Right renal cortex interstitium (tissue), 3 donors: ENCODE data around the gene OR5B2. TPM values are rescaled to one million over a fixed set of nuclear protein-coding genes. Genes with fewer than 3 reads are reported as not detected.
"Not testable (repeated sequence)": the region's sequence is repeated elsewhere in the genome, so short reads cannot be mapped to it uniquely, and the experiment has no call there.

Experiments used
- DNase-seq, 3 donors: peaks; one replicate each; pipeline ENCODE4 v3.0.0-alpha.2; 2013; ENCODE audit warnings: low read depth in 3 of 3, low spot score in 2 of 3
- polyA plus RNA-seq, 3 donors: library from polyadenylated mRNA; unstranded; fragments of 120-200 nt; gene quantifications; one replicate each; pipeline ENCODE4 v1.2.1, GENCODE V29; 2013; ENCODE audit not compliant: insufficient read length in 3 of 3

OR5B2 gene
- not detected for polyA plus RNA-seq

- DNase-seq, result no peak
Measured at GRCh38 chr11:58428021-58428420, at the start of gene OR5B2. Gene OR5B2 (minus strand): TSS chr11:58428121. CDS start chr11:58423261, 4,860 bp downstream.

DNA sequence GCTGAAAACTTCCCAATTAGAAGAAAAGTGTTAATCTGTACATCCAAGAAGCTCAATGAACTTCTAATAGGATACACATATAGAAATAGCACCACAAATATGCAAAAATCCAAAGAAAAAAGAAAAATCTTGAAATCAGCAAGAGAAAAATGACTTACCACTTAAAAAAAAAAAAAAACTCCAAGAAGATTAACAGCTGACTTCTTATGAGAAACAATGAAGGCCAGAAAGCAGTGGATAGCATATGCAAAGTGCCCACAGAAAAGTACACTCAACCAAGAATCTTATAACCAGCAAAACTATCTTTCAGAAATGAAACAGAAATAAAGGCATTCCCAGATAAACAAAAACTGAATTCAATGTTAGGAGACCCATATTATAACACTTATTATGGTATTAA, 44.0 kb upstream of the OR5B2 start:
- DNase-seq, result no peak

GRCh38 chr11:58466293-58466692, 38.4 kb upstream of the OR5B2 start:
- DNase-seq, result no peak

GRCh38 chr11:58465690-58466089, 37.8 kb upstream of the OR5B2 start:
- no peak for DNase-seq

- no peak for DNase-seq
Measured at GRCh38 chr11:58451585-58451984, 23.7 kb upstream of the OR5B2 start.

- DNase-seq, result no peak
Measured at GRCh38 chr11:58446294-58446693, 18.4 kb upstream of the OR5B2 start.

- no peak for DNase-seq
Measured at GRCh38 chr11:58444300-58444699, 16.4 kb upstream of the OR5B2 start.

DNA sequence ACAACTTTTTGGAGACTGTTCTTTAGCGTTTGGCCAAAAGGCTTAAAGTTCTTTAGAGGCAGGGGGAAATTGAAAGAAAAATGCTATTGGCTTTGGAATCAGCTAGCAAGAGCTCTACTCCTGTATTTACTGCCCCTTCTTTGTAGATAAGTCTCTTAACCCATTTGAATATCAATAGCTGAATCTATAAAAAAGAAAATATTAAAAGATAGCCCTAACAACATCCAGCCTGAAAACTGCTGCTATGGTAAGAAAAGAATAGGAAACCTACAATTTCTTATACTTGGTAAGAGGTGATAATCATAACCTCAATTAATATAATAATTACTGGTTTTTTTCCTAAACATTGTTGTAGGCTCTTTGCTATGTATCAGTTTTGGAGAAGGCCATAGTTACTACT, 14.2 kb upstream of the OR5B2 start, which contains the start of gene OR5B12:
Gene OR5B12, minus strand, starts transcription at position 101 of the 400 bp plus-strand sequence. CDS start 2,085 bp downstream, outside the sequence.
- DNase-seq, result no peak

DNA sequence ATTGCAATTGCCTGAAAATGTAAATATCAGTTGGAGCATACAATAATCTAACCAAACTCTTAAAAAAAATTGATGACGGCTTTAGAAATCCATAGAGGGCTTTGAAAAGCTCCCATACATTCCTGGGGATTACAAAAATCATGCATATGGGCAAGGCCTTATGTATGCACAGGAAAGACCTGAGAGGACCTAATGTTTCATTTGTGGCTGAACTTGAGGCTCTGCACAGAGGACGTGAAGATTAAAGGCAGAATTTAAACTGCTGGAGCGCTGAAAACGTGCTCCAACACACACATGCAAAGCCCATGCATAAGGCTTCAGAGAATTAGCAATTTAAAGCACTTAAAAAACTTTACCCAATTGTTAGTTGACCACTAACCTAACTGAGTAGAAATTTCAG, 10.6 kb upstream of the OR5B2 start:
- DNase-seq, result no peak

DNA sequence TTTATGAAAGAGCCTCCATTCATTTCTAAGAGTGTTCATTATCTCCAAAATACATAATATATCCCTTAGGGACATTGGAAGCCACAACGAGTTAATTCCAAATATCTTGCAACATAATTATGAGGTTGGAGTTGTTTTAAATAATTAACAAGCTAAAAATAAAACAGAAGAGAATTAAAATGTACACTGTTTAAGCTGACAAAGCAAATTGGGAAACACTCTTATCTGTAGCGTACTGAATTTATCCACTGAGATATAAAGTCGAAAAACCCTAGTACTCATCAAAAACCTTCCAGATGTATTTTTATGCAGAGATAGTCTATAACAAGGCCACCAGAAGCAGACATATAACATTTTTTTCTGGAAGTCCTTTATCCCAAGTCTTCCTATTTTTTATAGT, 6.3 kb upstream of the OR5B2 start:
- no peak for DNase-seq

- no peak for DNase-seq
Measured at GRCh38 chr11:58433638-58434203, 5.8 kb upstream of the OR5B2 start.

DNA sequence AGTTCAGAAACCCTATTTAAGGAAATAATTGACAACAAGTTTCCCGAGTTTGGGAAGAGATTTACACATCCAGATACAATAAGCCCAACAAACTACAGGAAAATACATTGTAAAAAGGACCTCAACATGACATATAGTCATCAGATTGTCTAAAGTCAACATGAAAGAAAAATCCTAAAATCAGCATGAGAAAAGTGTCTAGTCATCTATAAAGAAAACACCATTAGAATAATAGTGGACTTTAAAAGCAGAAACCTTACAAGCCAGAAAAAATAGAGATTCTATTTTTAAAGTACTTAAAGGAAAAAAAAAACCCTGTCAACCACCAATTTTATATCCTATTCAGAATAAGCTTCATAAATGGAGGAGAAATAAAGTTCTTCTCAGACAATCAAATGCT, 1.4 kb upstream of the OR5B2 start:
- DNase-seq, result no peak

DNA sequence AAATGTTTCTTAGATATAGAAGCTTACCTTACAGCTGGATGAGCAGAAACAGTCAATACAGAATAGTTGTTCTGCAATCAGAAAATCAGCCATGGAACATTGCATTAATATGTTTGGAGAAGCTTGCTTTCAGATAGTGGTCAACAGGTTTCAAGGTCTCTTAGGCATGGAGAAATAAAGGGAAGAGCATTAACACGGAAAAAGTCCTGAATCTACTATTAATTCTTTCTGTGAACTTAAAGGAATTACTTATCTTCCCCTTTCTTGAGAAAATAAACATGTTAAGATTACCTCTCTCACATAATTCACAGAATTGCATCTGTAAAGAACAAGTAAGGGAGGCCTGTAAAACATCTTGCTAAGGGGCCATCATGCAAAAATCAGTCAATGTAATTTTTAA, 21.1 kb downstream of the OR5B2 start, which contains the start of gene OR5B3:
Gene OR5B3, minus strand, starts transcription at position 101 of the 400 bp plus-strand sequence. CDS start 3,465 bp downstream, outside the sequence.
- DNase-seq, result no peak

- DNase-seq, result not testable (repeated sequence)
Measured at GRCh38 chr11:58399622-58400021, 28.3 kb downstream of the OR5B2 start.

DNA sequence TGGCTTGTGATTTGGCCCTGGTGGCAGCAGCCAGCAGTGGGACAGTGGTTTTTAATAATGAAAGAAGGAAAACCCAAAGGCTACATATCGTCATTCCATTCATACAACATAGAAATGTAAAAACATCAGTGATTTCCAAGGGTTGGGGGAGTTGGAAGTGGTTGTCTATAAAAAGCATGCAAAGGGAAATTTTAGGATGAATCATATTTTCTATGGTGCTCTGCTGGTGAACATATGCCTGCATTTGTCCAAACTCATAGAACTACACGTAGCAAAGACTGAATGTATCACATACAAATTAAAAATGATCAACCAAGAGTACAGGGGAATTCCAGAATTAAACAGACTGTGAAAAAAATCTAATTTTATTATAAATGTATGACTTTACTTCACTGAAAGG, 32.3 kb downstream of the OR5B2 start:
- DNase-seq, result no peak

GRCh38 chr11:58394195-58394594, 33.7 kb downstream of the OR5B2 start:
- DNase-seq, result no peak

DNA sequence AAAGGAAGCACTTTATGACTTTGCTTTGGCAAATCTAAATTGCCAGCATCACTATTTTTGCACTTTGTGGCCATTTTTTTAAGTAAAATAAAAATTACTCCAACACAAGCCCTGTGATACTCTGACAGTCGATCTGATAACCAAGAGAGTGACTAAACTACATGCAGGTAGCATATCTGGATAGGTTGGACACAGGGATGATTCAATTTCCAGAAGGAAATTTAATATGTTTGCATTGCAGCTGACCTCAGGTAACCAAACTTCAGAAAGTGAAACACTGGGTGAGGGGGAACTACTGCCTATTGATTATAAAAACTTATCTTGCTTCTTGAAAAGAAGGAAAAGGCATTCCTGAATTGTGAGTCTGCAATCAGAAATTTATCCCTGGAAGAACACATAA, 35.2 kb downstream of the OR5B2 start:
- DNase-seq, result no peak

- DNase-seq, result no peak
Measured at GRCh38 chr11:58391879-58392278, 36.0 kb downstream of the OR5B2 start.

- DNase-seq, result no peak
Measured at GRCh38 chr11:58390551-58391063, 37.3 kb downstream of the OR5B2 start.
